HG03558 (cell line): Measurements from ENCODE around the gene ODAPH.
"Not testable (repeated sequence)": the region's sequence is repeated elsewhere in the genome, so short reads cannot be mapped to it uniquely, and the experiment has no call there.

Source experiments
- ATAC-seq: cut with Tn5 transposase; IDR thresholded peaks from one replicate; pipeline ENCODE4 v1.9.1; 2021; ENCODE audit warnings: moderate number of reproducible peaks; ENCODE audit not compliant: unreplicated experiment; ENCODE audit errors: extremely low read depth

ODAPH gene

GRCh38 chr4:75555294-75556164 is at the start of gene ODAPH:
ODAPH (plus strand) TSS chr4:75556066; CDS start chr4:75556083, 17 bp downstream.
- peak; percentile 98 for ATAC-seq

- not testable (repeated sequence) for ATAC-seq
Observed at GRCh38 chr4:75509592-75509991, 46.3 kb upstream of the ODAPH start.

- ATAC-seq: no peak
Observed at GRCh38 chr4:75511841-75512240, 44.0 kb upstream of the ODAPH start.

GRCh38 chr4:75512386-75513211 is 43.3 kb upstream of the ODAPH start:
- ATAC-seq: no peak

GRCh38 chr4:75513526-75514130 is 42.2 kb upstream of the ODAPH start:
- no peak for ATAC-seq

GRCh38 chr4:75514131-75514948 is 41.5 kb upstream of the ODAPH start, which contains the start of the genes RCHY1 and THAP6:
RCHY1 (minus strand) TSS chr4:75514403; CDS start chr4:75514286, 117 bp downstream.
THAP6 (plus strand) TSS chr4:75514473; CDS start chr4:75515453, 980 bp downstream.
- peak; percentile 81 for ATAC-seq

- no peak for ATAC-seq
Observed at GRCh38 chr4:75514949-75515612, 40.8 kb upstream of the ODAPH start.

- no peak for ATAC-seq
Observed at GRCh38 chr4:75516144-75516543, 39.7 kb upstream of the ODAPH start.

GRCh38 chr4:75519452-75519851 is 36.4 kb upstream of the ODAPH start:
- ATAC-seq: not testable (repeated sequence)

- ATAC-seq: no peak
Observed at GRCh38 chr4:75525086-75525485, 30.8 kb upstream of the ODAPH start.

- no peak for ATAC-seq
Observed at GRCh38 chr4:75525910-75526309, 30.0 kb upstream of the ODAPH start.

- no peak for ATAC-seq
Observed at GRCh38 chr4:75527482-75527881, 28.4 kb upstream of the ODAPH start.

GRCh38 chr4:75530556-75531322 is 25.1 kb upstream of the ODAPH start:
- no peak for ATAC-seq

- not testable (repeated sequence) for ATAC-seq
Observed at GRCh38 chr4:75531536-75532143, 24.2 kb upstream of the ODAPH start.

GRCh38 chr4:75533339-75533887 is 22.5 kb upstream of the ODAPH start:
- not testable (repeated sequence) for ATAC-seq

GRCh38 chr4:75533926-75534325 is 21.9 kb upstream of the ODAPH start:
- not testable (repeated sequence) for ATAC-seq

- ATAC-seq: not testable (repeated sequence)
Observed at GRCh38 chr4:75537308-75537707, 18.6 kb upstream of the ODAPH start.

GRCh38 chr4:75542824-75543223 is 13.0 kb upstream of the ODAPH start:
- ATAC-seq: no peak
